ENCODE data around the gene MYO1F.

GRCh38 chr19:8483165-8483564 is 94.1 kb downstream of the MYO1F start:
- TF ChIP-seq CTCF (IDR thresholded peaks at IDR 0.05; ENCODE audit: borderline replicate concordance, extremely low read depth, low read length, poor library complexity, severe bottlenecking) (no peak), EZH2 (IDR thresholded peaks at IDR 0.05; ENCODE audit: borderline replicate concordance, low read depth, low read length, severe bottlenecking) (no peak)

Measured in DND-41 (cell line).